Mucosa of descending colon (tissue), 3 donors: Measurements from ENCODE around the gene SLC22A8. TPM values are rescaled to one million over a fixed set of nuclear protein-coding genes. Genes with fewer than 3 reads are reported as not detected.

Experiments used
- ATAC-seq: fragments of 200-7000 bp; cut with Tn5 transposase; one replicate; pipeline ENCODE4 v1.9.1; 2020; ENCODE audit warnings: mild to moderate bottlenecking, moderate library complexity
- DNase-seq, 3 donors: peaks; one replicate each; pipeline ENCODE4 v3.0.0-alpha.2; 2020
- H3K36me3 ChIP-seq: fragments of 200-600 bp; one replicate; pipeline ENCODE4 v1.8.0; 2021; ENCODE audit warnings: low read depth, mild to moderate bottlenecking
- H3K4me1 ChIP-seq: fragments of 200-600 bp; one replicate; pipeline ENCODE4 v1.8.0; 2021; ENCODE audit warnings: low read depth, mild to moderate bottlenecking
- H3K4me3 ChIP-seq: fragments of 200-600 bp; one replicate; pipeline ENCODE4 v1.8.0; 2021; ENCODE audit warnings: mild to moderate bottlenecking
- H3K9me3 ChIP-seq: fragments of 200-600 bp; one replicate; pipeline ENCODE4 v1.8.0; 2021; ENCODE audit warnings: mild to moderate bottlenecking
- intact Hi-C, 2 donors: fragments of 100-400 bp; cut with DNase I in 1 of 2; cut with micrococcal nuclease in 1 of 2; formaldehyde crosslinking; loops; one replicate each; pipeline versions ENCODE4 v1.11.0 to v1.11.1; 2022; cut with DNase I, micrococcal nuclease
- total RNA-seq, 3 donors: library from RNA; stranded (reverse); fragmentation: NEBNext Ultra II Directional in 2 of 3; extraction: Animal tissue kit (Norgen Biotek cat#: 25700) in 2 of 3; gene quantifications; one replicate each; pipeline versions ENCODE4 v1.2.1 to v1.2.4, GENCODE V29; 2021 to 2023
- TF ChIP-seq, protein P1 (sequence below): fragments of 200-600 bp; IDR thresholded peaks from one replicate; pipeline ENCODE4 v1.8.0; 2022; ENCODE audit warnings: antibody characterized with exemption, mild to moderate bottlenecking
- donor health status: DM: no; HTN: no; CAD: no; lungs with moderate emphysema.
- donor health status: DM: no; HTN: no; CAD: no.
- donor health status: DM: no; HTN: yes; CAD: no.

SLC22A8 gene
- total RNA-seq, 3 donors from 2014 or later, result not detected

DNA sequence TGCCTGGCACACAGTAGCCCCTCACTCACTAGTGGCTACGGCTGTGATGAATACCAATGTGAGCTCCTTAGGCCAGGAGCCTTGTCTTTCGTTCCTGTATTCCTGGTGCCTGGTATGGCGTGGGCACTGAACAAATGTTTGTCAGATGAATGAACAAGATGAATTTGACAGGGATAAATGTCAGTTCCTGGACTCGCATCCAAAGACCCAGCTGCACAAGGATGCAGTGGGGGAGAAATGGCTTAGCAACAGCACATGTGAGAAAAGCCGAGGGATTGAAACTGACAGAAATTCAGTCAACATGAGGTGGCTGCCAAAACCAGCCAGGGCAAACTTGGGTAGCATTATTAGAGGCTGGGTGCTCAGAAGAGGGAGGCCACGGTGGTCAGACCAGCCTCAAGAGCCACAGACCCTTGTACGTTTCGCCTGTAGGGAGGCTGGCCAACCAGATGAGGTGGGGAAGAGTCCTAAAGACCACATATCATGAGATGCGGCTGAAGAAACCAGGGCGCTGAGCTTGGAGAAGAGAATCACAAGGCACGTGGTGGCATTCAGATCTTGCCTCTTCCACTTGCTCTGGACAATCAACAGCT lies 7.7 kb upstream of the SLC22A8 start:
- TF ChIP-seq, protein P1, sequence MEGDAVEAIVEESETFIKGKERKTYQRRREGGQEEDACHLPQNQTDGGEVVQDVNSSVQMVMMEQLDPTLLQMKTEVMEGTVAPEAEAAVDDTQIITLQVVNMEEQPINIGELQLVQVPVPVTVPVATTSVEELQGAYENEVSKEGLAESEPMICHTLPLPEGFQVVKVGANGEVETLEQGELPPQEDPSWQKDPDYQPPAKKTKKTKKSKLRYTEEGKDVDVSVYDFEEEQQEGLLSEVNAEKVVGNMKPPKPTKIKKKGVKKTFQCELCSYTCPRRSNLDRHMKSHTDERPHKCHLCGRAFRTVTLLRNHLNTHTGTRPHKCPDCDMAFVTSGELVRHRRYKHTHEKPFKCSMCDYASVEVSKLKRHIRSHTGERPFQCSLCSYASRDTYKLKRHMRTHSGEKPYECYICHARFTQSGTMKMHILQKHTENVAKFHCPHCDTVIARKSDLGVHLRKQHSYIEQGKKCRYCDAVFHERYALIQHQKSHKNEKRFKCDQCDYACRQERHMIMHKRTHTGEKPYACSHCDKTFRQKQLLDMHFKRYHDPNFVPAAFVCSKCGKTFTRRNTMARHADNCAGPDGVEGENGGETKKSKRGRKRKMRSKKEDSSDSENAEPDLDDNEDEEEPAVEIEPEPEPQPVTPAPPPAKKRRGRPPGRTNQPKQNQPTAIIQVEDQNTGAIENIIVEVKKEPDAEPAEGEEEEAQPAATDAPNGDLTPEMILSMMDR, result no peak
- Histone ChIP-seq H3K4me1 (no peaks in the 10 kb centered on the region), H3K9me3 (no peaks in the 10 kb centered on the region), H3K36me3 (no peaks in the 10 kb centered on the region), H3K4me3 (no peak overlapping the region)
- intact Hi-C loops, result no loop called here
- ATAC-seq, result no peak
- DNase-seq, result no peak

GRCh38 chr11:63022441-63022840 lies 6.8 kb upstream of the SLC22A8 start:
- intact Hi-C loops, result no loop called here
- TF ChIP-seq, protein P1, result no peak
- Histone ChIP-seq H3K9me3 (no peaks in the 10 kb centered on the region), H3K4me1 (no peaks in the 10 kb centered on the region), H3K36me3 (no peaks in the 10 kb centered on the region), H3K4me3 (no peak overlapping the region)
- DNase-seq (no peak), ATAC-seq (no peak)

- TF ChIP-seq, protein P1, result no peak
- peak in 2 of 3 donors; percentile 20 to 39 for DNase-seq
- Histone ChIP-seq H3K9me3 (no peaks in the 10 kb centered on the region), H3K36me3 (no peaks in the 10 kb centered on the region), H3K4me1 (no peaks in the 10 kb centered on the region), H3K4me3 (no peak overlapping the region)
- peak; percentile 46 for ATAC-seq
- intact Hi-C loops, result no loop called here
Observed at GRCh38 chr11:63020671-63021291, 5.1 kb upstream of the SLC22A8 start.

GRCh38 chr11:63019506-63019905 lies 3.9 kb upstream of the SLC22A8 start:
- TF ChIP-seq, protein P1, result no peak
- Histone ChIP-seq H3K9me3 (no peaks in the 10 kb centered on the region), H3K4me3 (no peak overlapping the region), H3K4me1 (no peaks in the 10 kb centered on the region), H3K36me3 (no peaks in the 10 kb centered on the region)
- intact Hi-C loops, result no loop called here
- DNase-seq, result no peak
- ATAC-seq, result no peak

DNA sequence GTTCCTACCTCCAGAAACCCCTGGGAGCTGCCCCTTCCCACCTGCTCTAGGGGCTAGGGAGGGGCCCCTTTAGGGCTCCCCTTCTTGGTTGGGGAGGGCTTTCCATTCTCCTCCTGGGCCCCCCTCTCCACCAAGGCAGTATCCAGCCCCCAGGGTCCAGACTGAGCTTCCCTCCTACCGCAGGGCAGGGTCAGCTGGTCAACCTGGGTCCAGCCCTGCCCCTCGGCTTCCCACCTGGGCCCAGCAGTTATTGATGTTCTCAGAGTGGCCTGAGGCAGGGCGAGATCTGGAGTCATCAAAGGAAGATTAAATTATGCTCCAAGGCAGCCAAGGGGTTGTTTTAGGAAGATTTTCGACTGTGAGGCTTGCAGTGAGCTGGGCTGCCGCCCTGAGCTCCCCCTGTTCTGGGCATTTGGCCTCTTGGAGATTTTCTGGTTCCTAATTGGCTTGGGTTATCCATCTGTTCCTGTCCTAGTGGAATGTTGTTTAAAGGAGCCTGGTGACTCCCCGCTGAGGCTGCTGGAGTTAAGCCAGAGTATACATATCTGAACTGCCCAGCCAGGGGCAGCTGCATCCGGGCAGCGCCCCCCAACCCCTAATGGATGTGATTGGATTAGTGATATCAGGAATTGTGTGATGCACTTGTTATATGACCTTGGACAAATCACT lies 1.8 kb upstream of the SLC22A8 start:
- intact Hi-C loops, result no loop called here
- no peaks in the 10 kb centered on the region for H3K4me1 ChIP-seq
- H3K36me3 ChIP-seq, result no peaks in the 10 kb centered on the region
- TF ChIP-seq, protein P1, result no peak
- DNase-seq (no peak), ATAC-seq (no peak)
- no peak overlapping the region for H3K4me3 ChIP-seq
- H3K9me3 ChIP-seq, result no peaks in the 10 kb centered on the region
